Neural cell (in vitro differentiated cells): ENCODE data around the gene DNAJB4. TPM values are rescaled to one million over a fixed set of nuclear protein-coding genes. Genes with fewer than 3 reads are reported as not detected.

Experiments
- H2AFZ ChIP-seq: fragments of 200-600, 300-800 bp; sonication (generic), shearing (Covaris generic); 2 replicates; pipeline ENCODE4 v1.6.0; 2014; ENCODE audit warnings: low read depth, mild to moderate bottlenecking, antibody characterized with exemption, low read length, moderate library complexity
- H3F3A ChIP-seq: fragments of 200-600 bp; shearing (Covaris generic); 2 replicates; pipeline ENCODE4 v1.6.1; 2016; ENCODE audit warnings: mild to moderate bottlenecking, moderate library complexity, mixed read lengths, antibody characterized with exemption, low read length; ENCODE audit not compliant: insufficient read depth, poor library complexity, severe bottlenecking
- H3K27ac ChIP-seq: fragments of 200-600, 300-800 bp; sonication (generic), shearing (Covaris generic); 2 replicates; pipeline ENCODE4 v1.5.1; 2014; ENCODE audit warnings: mild to moderate bottlenecking, low read length, moderate library complexity
- H3K27me3 ChIP-seq: fragments of 300-800, 200-600 bp; sonication (generic), shearing (Covaris generic); 2 replicates; pipeline ENCODE4 v1.6.0; 2014; ENCODE audit warnings: mild to moderate bottlenecking, low read depth, low read length, moderate library complexity; ENCODE audit not compliant: insufficient read depth
- H3K36me3 ChIP-seq: fragments of 300-800, 200-600 bp; sonication (generic), shearing (Covaris generic); 2 replicates; pipeline ENCODE4 v1.5.1; 2014; ENCODE audit warnings: mild to moderate bottlenecking, antibody characterized with exemption, low read length, moderate library complexity; ENCODE audit not compliant: insufficient read depth
- H3K4me2 ChIP-seq: fragments of 300-800, 200-600 bp; sonication (generic), shearing (Covaris generic); 2 replicates; pipeline ENCODE4 v1.6.0; 2014; ENCODE audit warnings: mild to moderate bottlenecking, low read length
- H3K4me3 ChIP-seq: fragments of 300-800, 200-600 bp; sonication (generic), shearing (Covaris generic); 2 replicates; pipeline ENCODE4 v1.5.1; 2014; ENCODE audit warnings: mild to moderate bottlenecking, low read length, moderate library complexity
- H3K79me2 ChIP-seq: fragments of 200-600 bp; shearing (Covaris generic); replicated peaks from 2 replicates; pipeline ENCODE4 v1.6.0; 2014; ENCODE audit warnings: mild to moderate bottlenecking, low read length, moderate library complexity; ENCODE audit not compliant: insufficient read depth
- H3K9ac ChIP-seq: fragments of 300-800, 200-600 bp; sonication (generic), shearing (Covaris generic); 2 replicates; pipeline ENCODE4 v1.6.1; 2016; ENCODE audit warnings: mild to moderate bottlenecking, low read length, mixed read lengths
- H3K9me2 ChIP-seq: fragments of 200-600 bp; shearing (Covaris generic); 2 replicates; pipeline ENCODE4 v1.6.1; 2016; ENCODE audit warnings: mild to moderate bottlenecking, low read length, mixed read lengths; ENCODE audit not compliant: insufficient read depth
- H3K9me3 ChIP-seq: fragments of 200-600, 300-800 bp; sonication (generic), shearing (Covaris generic); 2 replicates; pipeline ENCODE4 v1.6.1; 2016; ENCODE audit warnings: mild to moderate bottlenecking, mixed run types, low read length, moderate library complexity, mixed read lengths
- H4K20me1 ChIP-seq: fragments of 200-600 bp; shearing (Covaris generic); 2 replicates; pipeline ENCODE4 v1.6.1; 2016; ENCODE audit warnings: mild to moderate bottlenecking, mixed run types; ENCODE audit not compliant: insufficient read depth
- CTCF ChIP-seq: fragments of 450-650 bp; IDR thresholded peaks from 2 replicates; pipeline ENCODE4 v1.5.1; 2014; ENCODE audit warnings: antibody characterized with exemption, mild to moderate bottlenecking, moderate library complexity; ENCODE audit not compliant: poor library complexity, severe bottlenecking
- EP300 ChIP-seq: fragments of 450-650 bp; conservative IDR thresholded peaks from 2 replicates; pipeline ENCODE4 v1.6.1; 2014; ENCODE audit warnings: antibody characterized with exemption, mild to moderate bottlenecking, moderate library complexity; ENCODE audit not compliant: poor library complexity, severe bottlenecking
- EZH2 ChIP-seq: fragments of 200-600, 300-800 bp; shearing (Covaris generic), sonication (generic); IDR thresholded peaks from 2 replicates; pipeline ENCODE4 v1.6.1; 2014; ENCODE audit warnings: antibody characterized with exemption, low read length, borderline replicate concordance, mild to moderate bottlenecking; ENCODE audit not compliant: insufficient read depth, poor library complexity, severe bottlenecking
- MXI1 ChIP-seq: fragments of 450-650 bp; conservative IDR thresholded peaks from 2 replicates; pipeline ENCODE4 v1.6.1; 2014; ENCODE audit warnings: antibody characterized with exemption, mild to moderate bottlenecking; ENCODE audit not compliant: poor library complexity, severe bottlenecking
- POLR2AphosphoS5 ChIP-seq: IDR thresholded peaks from 2 replicates; pipeline ENCODE4 v1.6.1; 2012
- RAD21 ChIP-seq: fragments of 450-650 bp; conservative IDR thresholded peaks from 2 replicates; pipeline ENCODE4 v1.6.1; 2014; ENCODE audit warnings: antibody characterized with exemption, mild to moderate bottlenecking, moderate library complexity
- SMC3 ChIP-seq: fragments of 450-650 bp; conservative IDR thresholded peaks from 2 replicates; pipeline ENCODE4 v1.6.1; 2014; ENCODE audit warnings: antibody characterized with exemption, mild to moderate bottlenecking, moderate library complexity; ENCODE audit not compliant: poor library complexity
- TAF1 ChIP-seq: IDR thresholded peaks from 2 replicates; pipeline ENCODE4 v1.6.1; 2012; ENCODE audit warnings: low read depth
- polyA plus RNA-seq: library from polyadenylated mRNA; depleted of rRNA; stranded (reverse); fragments of >200 nt; gene quantifications from 2 replicates; pipeline ENCODE4 v1.2.3, GENCODE V29; 2014
- TF ChIP-seq, protein P1 (sequence below): IDR thresholded peaks from 2 replicates; pipeline ENCODE4 v1.6.1; 2012; ENCODE audit warnings: borderline replicate concordance

The DNAJB4 gene
- polyA plus RNA-seq, 1 donor from 2014 or later, result 42.2 TPM

- Histone ChIP-seq H4K20me1 (no peaks in the 10 kb centered on the region), H3K9ac (no peak overlapping the region), H3K27ac (no peak overlapping the region), H3F3A (no peaks in the 10 kb centered on the region), H3K79me2 (no peaks in the 10 kb centered on the region), H3K9me3 (no peaks in the 10 kb centered on the region), H3K4me2 (no peak overlapping the region), H3K9me2 (no peaks in the 10 kb centered on the region), H3K4me3 (no peak overlapping the region), H3K36me3 (no peaks in the 10 kb centered on the region), H3K27me3 (no peaks in the 10 kb centered on the region), H2AFZ (no peak overlapping the region)
- TF ChIP-seq RAD21, result no peak
- TF ChIP-seq, protein P1, sequence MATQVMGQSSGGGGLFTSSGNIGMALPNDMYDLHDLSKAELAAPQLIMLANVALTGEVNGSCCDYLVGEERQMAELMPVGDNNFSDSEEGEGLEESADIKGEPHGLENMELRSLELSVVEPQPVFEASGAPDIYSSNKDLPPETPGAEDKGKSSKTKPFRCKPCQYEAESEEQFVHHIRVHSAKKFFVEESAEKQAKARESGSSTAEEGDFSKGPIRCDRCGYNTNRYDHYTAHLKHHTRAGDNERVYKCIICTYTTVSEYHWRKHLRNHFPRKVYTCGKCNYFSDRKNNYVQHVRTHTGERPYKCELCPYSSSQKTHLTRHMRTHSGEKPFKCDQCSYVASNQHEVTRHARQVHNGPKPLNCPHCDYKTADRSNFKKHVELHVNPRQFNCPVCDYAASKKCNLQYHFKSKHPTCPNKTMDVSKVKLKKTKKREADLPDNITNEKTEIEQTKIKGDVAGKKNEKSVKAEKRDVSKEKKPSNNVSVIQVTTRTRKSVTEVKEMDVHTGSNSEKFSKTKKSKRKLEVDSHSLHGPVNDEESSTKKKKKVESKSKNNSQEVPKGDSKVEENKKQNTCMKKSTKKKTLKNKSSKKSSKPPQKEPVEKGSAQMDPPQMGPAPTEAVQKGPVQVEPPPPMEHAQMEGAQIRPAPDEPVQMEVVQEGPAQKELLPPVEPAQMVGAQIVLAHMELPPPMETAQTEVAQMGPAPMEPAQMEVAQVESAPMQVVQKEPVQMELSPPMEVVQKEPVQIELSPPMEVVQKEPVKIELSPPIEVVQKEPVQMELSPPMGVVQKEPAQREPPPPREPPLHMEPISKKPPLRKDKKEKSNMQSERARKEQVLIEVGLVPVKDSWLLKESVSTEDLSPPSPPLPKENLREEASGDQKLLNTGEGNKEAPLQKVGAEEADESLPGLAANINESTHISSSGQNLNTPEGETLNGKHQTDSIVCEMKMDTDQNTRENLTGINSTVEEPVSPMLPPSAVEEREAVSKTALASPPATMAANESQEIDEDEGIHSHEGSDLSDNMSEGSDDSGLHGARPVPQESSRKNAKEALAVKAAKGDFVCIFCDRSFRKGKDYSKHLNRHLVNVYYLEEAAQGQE, result no peak
- no peak for TF ChIP-seq TAF1
- no peak for TF ChIP-seq POLR2AphosphoS5
- TF ChIP-seq SMC3, result no peak
- TF ChIP-seq EZH2, result no peak
- no peak for TF ChIP-seq MXI1
- TF ChIP-seq CTCF, result no peak
- no peak for TF ChIP-seq EP300
Observed at GRCh38 chr1:78058670-78059069, 53.9 kb downstream of the DNAJB4 start.

DNA sequence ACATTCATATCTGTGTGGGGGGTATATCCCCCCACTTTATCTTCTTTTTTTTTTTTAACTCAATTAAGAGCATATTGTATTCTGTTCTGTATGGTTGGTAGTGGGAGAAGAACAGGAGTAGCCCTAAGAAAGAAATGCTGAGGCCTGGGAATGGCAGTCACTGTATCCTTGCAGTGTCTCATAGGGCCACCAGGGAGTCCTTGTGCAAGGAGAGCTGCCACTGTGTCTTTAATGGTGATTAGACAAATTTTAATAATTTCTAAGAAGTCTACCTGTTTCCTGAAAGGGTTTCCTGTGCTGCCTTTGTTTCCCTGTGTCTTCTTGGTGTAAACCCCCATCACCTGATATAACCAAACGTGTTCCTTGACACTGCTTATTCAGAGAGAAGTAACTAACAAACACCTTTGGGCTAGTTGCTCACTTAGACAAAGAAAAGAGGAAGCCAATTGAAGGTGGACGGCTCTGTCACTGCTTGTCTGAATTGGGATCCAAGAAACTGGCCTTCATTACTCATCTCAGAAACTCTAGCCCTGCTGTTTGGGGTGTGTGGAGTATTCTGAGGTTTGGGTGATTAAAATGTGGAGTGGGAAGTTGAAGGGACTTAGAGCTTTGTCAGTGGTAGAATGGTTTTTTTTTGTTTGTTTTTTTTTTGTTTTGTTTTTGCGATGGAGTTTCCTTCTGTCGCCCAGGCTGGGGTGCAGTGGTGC, 56.3 kb downstream of the DNAJB4 start:
- Histone ChIP-seq H3K27me3 (no peaks in the 10 kb centered on the region), H2AFZ (no peak overlapping the region), H3F3A (no peaks in the 10 kb centered on the region), H3K36me3 (no peaks in the 10 kb centered on the region), H3K9me2 (no peaks in the 10 kb centered on the region), H3K27ac (no peak overlapping the region), H3K9me3 (no peaks in the 10 kb centered on the region), H3K9ac (no peak overlapping the region), H4K20me1 (no peaks in the 10 kb centered on the region), H3K4me3 (no peak overlapping the region), H3K79me2 (no peaks in the 10 kb centered on the region), H3K4me2 (no peak overlapping the region)
- TF ChIP-seq, protein P1, result no peak
- no peak for TF ChIP-seq CTCF
- no peak for TF ChIP-seq POLR2AphosphoS5
- TF ChIP-seq MXI1, result no peak
- no peak for TF ChIP-seq TAF1
- no peak for TF ChIP-seq SMC3
- TF ChIP-seq EZH2, result no peak
- TF ChIP-seq RAD21, result no peak
- no peak for TF ChIP-seq EP300
